Measurements from ENCODE around the gene TNS1.

Gene TNS1

GRCh38 chr2:217861334-217861877 lies 141.4 kb downstream of the TNS1 start:
- TF ChIP-seq CTCF (IDR thresholded peaks at IDR 0.05; ENCODE audit: low read depth, low read length): no peak
- H3K4me3 ChIP-seq (ENCODE audit: low read depth, low read length): no peak overlapping the region
- no peaks in the 10 kb centered on the region for H3K27me3 ChIP-seq
- H3K36me3 ChIP-seq: peaks cover 26% of the 10 kb centered on the region
- H3K4me1 ChIP-seq: peaks cover 15% of the 10 kb centered on the region
- no peaks in the 10 kb centered on the region for H3K9me3 ChIP-seq
- DNase-seq: no peak

GRCh38 chr2:217859926-217860325 lies 142.9 kb downstream of the TNS1 start:
- no peaks in the 10 kb centered on the region for H3K9me3 ChIP-seq
- TF ChIP-seq CTCF (IDR thresholded peaks at IDR 0.05; ENCODE audit: low read depth, low read length): no peak
- no peak for DNase-seq
- peaks cover 15% of the 10 kb centered on the region for H3K4me1 ChIP-seq
- H3K4me3 ChIP-seq (ENCODE audit: low read depth, low read length): no peak overlapping the region
- no peaks in the 10 kb centered on the region for H3K27me3 ChIP-seq
- H3K36me3 ChIP-seq: peaks cover 19% of the 10 kb centered on the region

GRCh38 chr2:217858519-217859491 lies 144.0 kb downstream of the TNS1 start:
- peak; percentile 94 for DNase-seq
- Histone ChIP-seq H3K36me3 (peaks cover 14% of the 10 kb centered on the region), H3K4me3 (ENCODE audit: low read depth, low read length) (peak overlapping the region; percentile 8; the same call in 1 of the 2 replicates), H3K4me1 (peaks cover 20% of the 10 kb centered on the region), H3K9me3 (no peaks in the 10 kb centered on the region), H3K27me3 (no peaks in the 10 kb centered on the region)
- no peak for TF ChIP-seq CTCF (IDR thresholded peaks at IDR 0.05; ENCODE audit: low read depth, low read length)

- Histone ChIP-seq H3K9me3 (no peaks in the 10 kb centered on the region), H3K4me3 (ENCODE audit: low read depth, low read length) (peak overlapping the region; percentile 8; the same call in 1 of the 2 replicates), H3K27me3 (no peaks in the 10 kb centered on the region), H3K4me1 (peaks cover 28% of the 10 kb centered on the region), H3K36me3 (peaks cover 14% of the 10 kb centered on the region)
- no peak for DNase-seq
- TF ChIP-seq CTCF (IDR thresholded peaks at IDR 0.05; ENCODE audit: low read depth, low read length): no peak
Observed at GRCh38 chr2:217857624-217858506, 144.9 kb downstream of the TNS1 start.

GRCh38 chr2:217856871-217857270 lies 145.9 kb downstream of the TNS1 start:
- H3K36me3 ChIP-seq: peaks cover 19% of the 10 kb centered on the region
- TF ChIP-seq CTCF (IDR thresholded peaks at IDR 0.05; ENCODE audit: low read depth, low read length): no peak
- DNase-seq: no peak

More at GRCh38 chr2:217856871-217857270, 145.9 kb downstream of the TNS1 start:
- Histone ChIP-seq H3K27me3 (no peaks in the 10 kb centered on the region), H3K4me1 (peaks cover 31% of the 10 kb centered on the region), H3K9me3 (no peaks in the 10 kb centered on the region), H3K4me3 (ENCODE audit: low read depth, low read length) (no peak overlapping the region)

Data from BE2C (cell line).